Endodermal cell (in vitro differentiated cells): Measurements from ENCODE around the gene KCND2. TPM values are rescaled to one million over a fixed set of nuclear protein-coding genes. Genes with fewer than 3 reads are reported as not detected.

Experiments
- DNase-seq: peaks from one replicate; pipeline ENCODE4 v3.0.0-alpha.2; 2017
- H3K27ac ChIP-seq: 2 replicates; pipeline ENCODE4 v1.5.1; 2013; ENCODE audit warnings: mild to moderate bottlenecking, low read depth, low read length, moderate library complexity
- H3K27me3 ChIP-seq: 2 replicates; pipeline ENCODE4 v1.6.1; 2013; ENCODE audit warnings: mild to moderate bottlenecking, low read length, moderate library complexity; ENCODE audit not compliant: insufficient read depth, control insufficient read depth, poor library complexity, severe bottlenecking
- H3K36me3 ChIP-seq: 2 replicates; pipeline ENCODE4 v1.7.0; 2013; ENCODE audit warnings: mild to moderate bottlenecking, low read length, moderate library complexity; ENCODE audit not compliant: control insufficient read depth, insufficient read depth
- H3K4me1 ChIP-seq: one replicate; pipeline ENCODE4 v1.7.0; 2013; ENCODE audit warnings: low read length; ENCODE audit not compliant: control insufficient read depth, insufficient read depth
- H3K4me3 ChIP-seq: 2 replicates; pipeline ENCODE4 v1.5.1; 2013; ENCODE audit warnings: mild to moderate bottlenecking, low read length, moderate library complexity
- H3K9ac ChIP-seq: 2 replicates; pipeline ENCODE4 v1.6.1; 2013; ENCODE audit warnings: mild to moderate bottlenecking, low read length, moderate library complexity; ENCODE audit not compliant: poor library complexity, severe bottlenecking; ENCODE audit errors: extremely low read depth
- H3K9me3 ChIP-seq: 2 replicates; pipeline ENCODE4 v1.6.1; 2013; ENCODE audit warnings: mild to moderate bottlenecking, low read length, moderate library complexity; ENCODE audit not compliant: control insufficient read depth
- H3K27ac Mint-ChIP-seq: 2 replicates; pipeline ENCODE4 v1.8.0; 2020; ENCODE audit warnings: mixed read lengths
- H3K27me3 Mint-ChIP-seq: 2 replicates; pipeline ENCODE4 v1.8.0; 2021; ENCODE audit warnings: mild to moderate bottlenecking, mixed read lengths; ENCODE audit not compliant: insufficient read depth
- H3K36me3 Mint-ChIP-seq: 2 replicates; pipeline ENCODE4 v1.8.0; 2020; ENCODE audit warnings: low read depth, mixed read lengths
- H3K4me1 Mint-ChIP-seq: 2 replicates; pipeline ENCODE4 v1.8.0; 2020; ENCODE audit warnings: mixed read lengths
- H3K4me3 Mint-ChIP-seq: 2 replicates; pipeline ENCODE4 v1.8.0; 2020; ENCODE audit warnings: mild to moderate bottlenecking, moderate library complexity, mixed read lengths
- H3K9me3 Mint-ChIP-seq: 2 replicates; pipeline ENCODE4 v1.8.0; 2020; ENCODE audit warnings: mild to moderate bottlenecking, mixed read lengths
- WGBS, 2 experiments: methylation state at CpG; one replicate each; pipeline versions ENCODE4 v1.1.5 to v1.1.7; 2013; ENCODE audit warnings: missing lambda C conversion rate in 2 of 2, mixed read lengths in 1 of 2; ENCODE audit not compliant: insufficient coverage in 1 of 2, insufficient read length in 1 of 2; 5-methylcytosine and 5-hydroxymethylcytosine counted together
- long read RNA-seq, 4 experiments: library from polyadenylated mRNA in 2 of 4; library from RNA in 1 of 4; library from capped mRNA in 1 of 4; stranded (forward) in 3 of 4; unstranded in 1 of 4; transcript quantifications; one replicate each; pipeline ENCODE4 v2.0.0, GENCODE V29; 2020 to 2021; ENCODE audit warnings: inconsistent platforms in 1 of 4
- polyA plus RNA-seq, 2 experiments: library from polyadenylated mRNA; stranded (reverse); fragments of 50-300 nt; gene quantifications; one replicate each; pipeline ENCODE4 v1.2.3, GENCODE V29; 2013
- total RNA-seq, 2 donors: library from RNA; stranded (reverse); fragmentation: NEBNext Ultra II Directional in 1 of 2; extraction: Animal tissue kit (Norgen Biotek cat#: 25700) in 1 of 2; gene quantifications; 2 replicates in 1 of 2; 3 replicates in 1 of 2; pipeline ENCODE4 v1.2.1, GENCODE V29; 2021
- TF ChIP-seq, protein P1 (sequence below): fragments of 200-600 bp; sonication (generic); conservative IDR thresholded peaks from 2 replicates; pipeline ENCODE4 v1.5.0; 2021; ENCODE audit warnings: antibody characterized with exemption, mild to moderate bottlenecking

Gene KCND2
- 1 to 10 TPM in 1 of 2 donors, under 1 TPM in 1; 0.71 to 4.6 TPM for total RNA-seq
- 0.68 TPM for polyA plus RNA-seq (2013, experiment 1 of 2)
- polyA plus RNA-seq (2013, experiment 2 of 2) = 0.41 TPM
- long read RNA-seq, experiment 1 = 0 reads
- long read RNA-seq, experiment 2 = 0 reads
- long read RNA-seq, experiment 3, partial matches to known transcripts = 1 of 2 reads
- long read RNA-seq, experiment 3, other reads (novel, unspliced or antisense) = 1 of 2 reads
- long read RNA-seq, experiment 4 = 0 reads

DNA sequence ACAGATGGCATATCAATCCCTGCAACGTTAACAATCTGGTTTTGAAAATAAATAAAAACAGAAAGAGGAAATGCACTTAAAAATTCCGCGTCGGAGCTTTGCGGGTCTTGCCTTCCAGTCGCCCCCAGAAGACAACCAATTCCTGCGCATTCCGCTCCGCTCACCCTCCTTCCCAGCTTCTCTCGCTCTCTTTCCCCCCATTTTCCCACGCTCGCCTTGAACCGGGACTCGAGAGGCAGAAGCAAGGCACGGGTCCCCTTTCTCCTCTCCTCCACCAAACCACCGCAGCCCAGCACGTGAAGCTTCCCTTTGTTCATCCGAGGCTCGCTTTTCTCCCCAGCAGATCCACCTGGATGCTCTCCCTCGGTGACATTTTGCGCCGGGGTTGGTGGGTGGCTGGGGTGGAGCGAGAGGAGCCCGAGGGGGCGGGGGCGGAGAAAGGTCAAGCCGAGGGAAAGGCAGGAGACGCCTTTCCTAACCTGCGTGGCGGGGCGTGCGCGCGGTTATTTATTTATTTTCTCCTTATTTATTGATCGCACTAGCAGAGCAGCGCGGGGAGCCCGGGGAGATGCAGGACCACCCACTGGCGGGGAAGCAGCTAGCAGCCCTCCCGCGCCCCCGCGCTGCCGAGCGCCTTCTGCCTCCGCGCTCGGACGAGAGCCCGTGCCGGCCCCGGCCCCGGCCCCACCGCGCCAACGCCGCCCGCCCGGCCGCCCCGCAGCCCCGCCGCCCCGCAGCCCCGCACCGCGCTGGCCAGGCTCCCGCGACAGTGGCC is at the start of gene KCND2:
TSS of gene KCND2 (plus strand) at position 475 of the 775 bp plus-strand sequence.
- Histone ChIP-seq H3K27ac (no peak within 1 kb of the TSS), H3K4me1 (no peaks in the 10 kb centered on the region), H3K9me3 (no peaks in the 10 kb centered on the region), H3K36me3 (no peaks in the 10 kb centered on the region), H3K9ac (peak within 1 kb of the TSS; percentile 29), H3K27me3 (peaks cover 31% of the 10 kb centered on the region), H3K4me3 (peak within 1 kb of the TSS; percentile 80)
- Mint-ChIP-seq H3K4me1 (peaks cover 9% of the 10 kb centered on the region), H3K4me3 (peak within 1 kb of the TSS; percentile 90), H3K27me3 (peaks cover 32% of the 10 kb centered on the region), H3K27ac (peak within 1 kb of the TSS; percentile 86), H3K36me3 (no peaks in the 10 kb centered on the region), H3K9me3 (no peaks in the 10 kb centered on the region)
- peak; percentile 80 for DNase-seq
- TF ChIP-seq, protein P1, sequence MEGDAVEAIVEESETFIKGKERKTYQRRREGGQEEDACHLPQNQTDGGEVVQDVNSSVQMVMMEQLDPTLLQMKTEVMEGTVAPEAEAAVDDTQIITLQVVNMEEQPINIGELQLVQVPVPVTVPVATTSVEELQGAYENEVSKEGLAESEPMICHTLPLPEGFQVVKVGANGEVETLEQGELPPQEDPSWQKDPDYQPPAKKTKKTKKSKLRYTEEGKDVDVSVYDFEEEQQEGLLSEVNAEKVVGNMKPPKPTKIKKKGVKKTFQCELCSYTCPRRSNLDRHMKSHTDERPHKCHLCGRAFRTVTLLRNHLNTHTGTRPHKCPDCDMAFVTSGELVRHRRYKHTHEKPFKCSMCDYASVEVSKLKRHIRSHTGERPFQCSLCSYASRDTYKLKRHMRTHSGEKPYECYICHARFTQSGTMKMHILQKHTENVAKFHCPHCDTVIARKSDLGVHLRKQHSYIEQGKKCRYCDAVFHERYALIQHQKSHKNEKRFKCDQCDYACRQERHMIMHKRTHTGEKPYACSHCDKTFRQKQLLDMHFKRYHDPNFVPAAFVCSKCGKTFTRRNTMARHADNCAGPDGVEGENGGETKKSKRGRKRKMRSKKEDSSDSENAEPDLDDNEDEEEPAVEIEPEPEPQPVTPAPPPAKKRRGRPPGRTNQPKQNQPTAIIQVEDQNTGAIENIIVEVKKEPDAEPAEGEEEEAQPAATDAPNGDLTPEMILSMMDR = no peak
- 0% methylated on average over 11 to 69 of the region's 69 CpGs for WGBS, 2 experiments

DNA sequence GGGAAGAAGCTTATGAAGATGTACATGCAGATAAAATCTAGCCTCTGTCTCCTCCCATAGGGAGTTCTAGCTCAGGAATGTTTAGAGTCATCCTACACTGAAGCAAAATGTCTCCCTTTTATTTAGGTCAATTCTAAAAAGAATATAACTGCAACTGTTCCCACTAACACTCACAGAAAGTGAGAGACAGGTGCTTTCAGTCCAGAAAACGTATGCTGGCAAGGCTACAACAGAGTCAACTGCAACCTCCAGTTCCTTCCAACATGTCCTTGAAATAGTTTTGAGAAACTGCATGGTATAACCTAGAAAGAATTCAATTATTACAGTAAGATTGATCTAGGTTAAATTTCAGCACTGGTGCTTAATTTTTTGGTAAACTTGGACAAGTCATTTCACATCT is 46.8 kb upstream of the KCND2 start:
- H3K4me3 Mint-ChIP-seq = no peak overlapping the region
- Histone ChIP-seq H3K4me1 (no peaks in the 10 kb centered on the region), H3K27ac (no peak overlapping the region), H3K9ac (no peak overlapping the region), H3K36me3 (no peaks in the 10 kb centered on the region), H3K27me3 (no peaks in the 10 kb centered on the region), H3K9me3 (no peaks in the 10 kb centered on the region), H3K4me3 (no peak overlapping the region)
- TF ChIP-seq, protein P1 = no peak
- WGBS, 2 experiments = 90% methylated on average over 1 of the region's 1 CpG; no CpG with 5 or more reads in 1 of the 2 experiments
- no peaks in the 10 kb centered on the region for H3K36me3 Mint-ChIP-seq
- no peaks in the 10 kb centered on the region for H3K27me3 Mint-ChIP-seq
- DNase-seq = no peak
- no peak overlapping the region for H3K27ac Mint-ChIP-seq
- no peaks in the 10 kb centered on the region for H3K9me3 Mint-ChIP-seq
- no peaks in the 10 kb centered on the region for H3K4me1 Mint-ChIP-seq

DNA sequence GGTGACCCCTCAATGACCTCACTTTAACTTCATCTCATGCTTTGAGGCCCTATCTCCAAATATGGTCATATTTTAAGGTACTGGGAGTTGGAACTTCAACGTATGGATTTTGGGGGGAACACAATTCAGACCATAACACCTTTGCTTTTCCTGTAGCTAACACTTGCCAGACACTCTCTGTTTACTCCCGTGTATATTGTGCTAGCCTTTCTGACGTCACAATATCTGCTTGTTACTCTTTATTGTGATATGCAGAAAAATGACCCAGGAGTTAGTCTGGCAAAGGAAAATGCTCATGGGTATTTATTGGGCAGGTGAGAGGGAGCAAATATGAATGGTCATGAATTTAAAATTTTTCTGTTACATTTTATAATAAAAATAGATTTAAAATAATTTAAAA is 45.7 kb upstream of the KCND2 start:
- Mint-ChIP-seq H3K27me3 (no peaks in the 10 kb centered on the region), H3K9me3 (no peaks in the 10 kb centered on the region), H3K4me1 (no peaks in the 10 kb centered on the region), H3K27ac (no peak overlapping the region), H3K36me3 (no peaks in the 10 kb centered on the region), H3K4me3 (no peak overlapping the region)
- TF ChIP-seq, protein P1 = no peak
- no peaks in the 10 kb centered on the region for H3K9me3 ChIP-seq
- no peak overlapping the region for H3K27ac ChIP-seq
- H3K9ac ChIP-seq = no peak overlapping the region
- 96 to 100% methylated on average over 1 to 3 of the region's 3 CpGs for WGBS, 2 experiments
- no peaks in the 10 kb centered on the region for H3K36me3 ChIP-seq
- DNase-seq = no peak
- H3K4me1 ChIP-seq = no peaks in the 10 kb centered on the region
- H3K27me3 ChIP-seq = no peaks in the 10 kb centered on the region
- H3K4me3 ChIP-seq = no peak overlapping the region
